BE2C (cell line): ENCODE measurements around the gene LMOD3. TPM values are rescaled to one million over a fixed set of nuclear protein-coding genes. Genes with fewer than 3 reads are reported as not detected.

ENCODE experiments used
- DNase-seq: peaks from one replicate; pipeline ENCODE4 v3.0.0-alpha.2; 2020
- H3K27me3 ChIP-seq: fragments of 250-450 bp; sonication (Bioruptor Pico); 2 replicates; pipeline ENCODE4 v1.5.1; 2020; ENCODE audit warnings: mild to moderate bottlenecking
- H3K36me3 ChIP-seq: fragments of 250-450 bp; sonication (Bioruptor Pico); 2 replicates; pipeline ENCODE4 v1.5.1; 2020; ENCODE audit warnings: mild to moderate bottlenecking
- H3K4me1 ChIP-seq: fragments of 250-450 bp; sonication (Bioruptor Pico); 2 replicates; pipeline ENCODE4 v1.5.1; 2020
- H3K4me3 ChIP-seq: 2 replicates; pipeline ENCODE4 v1.5.1; 2011; ENCODE audit warnings: low read depth, low read length
- H3K9me3 ChIP-seq: fragments of 250-450 bp; sonication (Bioruptor Pico); 2 replicates; pipeline ENCODE4 v1.5.1; 2020
- polyA plus RNA-seq: library from polyadenylated mRNA; unstranded; fragments of >200 nt; gene quantifications from one replicate; pipeline ENCODE4 v1.2.1, GENCODE V29; 2012; ENCODE audit warnings: low read depth, missing spikeins; ENCODE audit not compliant: insufficient read length, insufficient read depth
- TF ChIP-seq, protein P1 (sequence below): IDR thresholded peaks from 2 replicates; pipeline ENCODE4 v1.5.1; 2012; ENCODE audit warnings: mild to moderate bottlenecking, low read depth, low read length

Gene LMOD3
- polyA plus RNA-seq, result 0.32 TPM

DNA sequence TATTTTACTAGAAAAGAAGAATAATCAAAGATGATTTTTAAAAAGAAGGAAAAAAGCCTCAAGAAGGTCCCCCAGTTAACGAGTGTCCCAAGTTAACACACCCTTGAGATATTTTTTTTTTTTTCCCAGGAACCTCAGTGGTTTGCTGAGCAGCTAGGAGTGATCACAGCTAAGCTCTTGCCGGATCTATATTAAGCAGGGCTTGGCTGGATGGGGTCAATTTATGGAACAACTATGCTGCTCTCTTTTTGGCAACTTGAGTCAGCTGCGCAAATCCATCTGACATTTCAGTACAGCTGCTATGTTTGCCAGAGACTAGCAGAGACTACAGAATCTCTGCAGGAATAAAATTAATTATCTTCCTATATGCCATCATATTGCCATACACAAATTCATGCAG, at the start of gene LMOD3:
Gene LMOD3, minus strand, starts transcription at position 193 of the 400 bp plus-strand sequence. CDS start 209 bp downstream, outside the sequence.
- Histone ChIP-seq H3K36me3 (no peaks in the 10 kb centered on the region), H3K27me3 (no peaks in the 10 kb centered on the region), H3K9me3 (no peaks in the 10 kb centered on the region), H3K4me3 (no peak within 1 kb of the TSS), H3K4me1 (no peaks in the 10 kb centered on the region)
- DNase-seq, result no peak
- TF ChIP-seq, protein P1, sequence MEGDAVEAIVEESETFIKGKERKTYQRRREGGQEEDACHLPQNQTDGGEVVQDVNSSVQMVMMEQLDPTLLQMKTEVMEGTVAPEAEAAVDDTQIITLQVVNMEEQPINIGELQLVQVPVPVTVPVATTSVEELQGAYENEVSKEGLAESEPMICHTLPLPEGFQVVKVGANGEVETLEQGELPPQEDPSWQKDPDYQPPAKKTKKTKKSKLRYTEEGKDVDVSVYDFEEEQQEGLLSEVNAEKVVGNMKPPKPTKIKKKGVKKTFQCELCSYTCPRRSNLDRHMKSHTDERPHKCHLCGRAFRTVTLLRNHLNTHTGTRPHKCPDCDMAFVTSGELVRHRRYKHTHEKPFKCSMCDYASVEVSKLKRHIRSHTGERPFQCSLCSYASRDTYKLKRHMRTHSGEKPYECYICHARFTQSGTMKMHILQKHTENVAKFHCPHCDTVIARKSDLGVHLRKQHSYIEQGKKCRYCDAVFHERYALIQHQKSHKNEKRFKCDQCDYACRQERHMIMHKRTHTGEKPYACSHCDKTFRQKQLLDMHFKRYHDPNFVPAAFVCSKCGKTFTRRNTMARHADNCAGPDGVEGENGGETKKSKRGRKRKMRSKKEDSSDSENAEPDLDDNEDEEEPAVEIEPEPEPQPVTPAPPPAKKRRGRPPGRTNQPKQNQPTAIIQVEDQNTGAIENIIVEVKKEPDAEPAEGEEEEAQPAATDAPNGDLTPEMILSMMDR, result no peak

DNA sequence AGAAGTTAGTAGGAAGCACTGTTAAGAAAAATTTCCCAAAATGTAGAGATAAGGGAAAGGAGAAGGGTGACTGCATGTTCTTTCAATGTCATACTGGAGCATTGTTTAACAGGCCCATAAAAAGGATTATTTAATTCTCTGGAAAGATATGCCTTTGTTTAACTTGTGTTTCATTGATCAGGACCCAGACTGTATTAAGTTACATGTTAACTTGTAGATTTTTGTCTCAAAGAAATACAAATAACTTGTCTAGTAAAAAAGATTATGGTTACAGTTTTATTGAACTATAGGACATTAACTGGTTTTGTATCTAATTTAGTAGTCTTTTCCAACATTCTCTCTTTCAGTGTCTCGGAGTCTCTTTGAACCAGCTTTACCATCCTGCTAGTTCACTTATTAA, 49.7 kb upstream of the LMOD3 start:
- Histone ChIP-seq H3K4me1 (no peaks in the 10 kb centered on the region), H3K27me3 (no peaks in the 10 kb centered on the region), H3K9me3 (no peaks in the 10 kb centered on the region), H3K36me3 (peaks cover 10% of the 10 kb centered on the region), H3K4me3 (no peak overlapping the region)
- DNase-seq, result no peak
- TF ChIP-seq, protein P1, result no peak

DNA sequence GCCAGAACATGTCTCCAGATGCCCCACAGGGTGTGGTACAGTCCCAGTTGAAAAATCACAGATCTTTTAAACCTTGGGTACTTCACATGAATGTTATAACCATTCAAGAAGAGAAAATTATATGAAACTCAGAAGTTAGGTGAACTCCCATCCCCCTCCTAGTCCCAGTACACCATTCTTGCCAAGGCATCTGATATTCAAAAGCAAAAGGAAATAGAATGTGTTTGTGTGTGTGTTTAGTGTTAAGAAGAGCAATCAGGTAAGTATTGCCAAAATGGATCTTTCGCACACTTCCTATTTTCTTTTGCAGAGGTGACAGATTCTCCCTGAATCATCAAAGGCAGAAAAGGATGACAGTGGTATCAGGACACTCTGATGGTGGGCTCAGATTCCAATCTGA, 44.1 kb upstream of the LMOD3 start:
- TF ChIP-seq, protein P1, result no peak
- Histone ChIP-seq H3K27me3 (no peaks in the 10 kb centered on the region), H3K4me1 (no peaks in the 10 kb centered on the region), H3K4me3 (no peak overlapping the region), H3K36me3 (peaks cover 6% of the 10 kb centered on the region; the same call in 1 of the 2 replicates), H3K9me3 (no peaks in the 10 kb centered on the region)
- no peak for DNase-seq

DNA sequence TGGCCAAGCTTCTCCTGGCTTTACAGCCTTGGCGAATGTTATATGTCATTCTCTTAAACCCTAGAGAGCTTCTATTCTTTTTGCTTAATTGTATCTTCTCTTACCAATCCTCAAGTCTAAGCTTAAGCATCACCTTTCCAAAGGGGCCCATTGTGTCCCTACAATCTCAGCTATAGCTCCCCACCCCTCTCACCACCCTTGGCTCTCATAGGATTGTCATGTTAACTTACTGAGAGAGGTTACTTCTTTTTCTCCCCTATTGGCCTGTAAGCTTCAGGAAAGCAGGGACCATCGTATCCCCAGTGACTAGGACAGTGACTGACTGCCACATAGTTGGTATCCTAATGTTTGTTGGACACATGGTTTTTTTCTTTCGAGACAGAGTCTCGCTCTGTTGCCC, 43.3 kb upstream of the LMOD3 start:
- Histone ChIP-seq H3K4me1 (no peaks in the 10 kb centered on the region), H3K36me3 (no peaks in the 10 kb centered on the region; the same call in 1 of the 2 replicates), H3K9me3 (no peaks in the 10 kb centered on the region), H3K4me3 (no peak overlapping the region), H3K27me3 (no peaks in the 10 kb centered on the region)
- TF ChIP-seq, protein P1, result no peak
- no peak for DNase-seq

GRCh38 chr3:69164296-69164695, 41.9 kb upstream of the LMOD3 start:
- H3K4me1 ChIP-seq, result no peaks in the 10 kb centered on the region
- no peaks in the 10 kb centered on the region for H3K27me3 ChIP-seq
- no peaks in the 10 kb centered on the region for H3K36me3 ChIP-seq
- no peak overlapping the region for H3K4me3 ChIP-seq
- TF ChIP-seq, protein P1, result no peak
- H3K9me3 ChIP-seq, result no peaks in the 10 kb centered on the region
- DNase-seq, result no peak

DNA sequence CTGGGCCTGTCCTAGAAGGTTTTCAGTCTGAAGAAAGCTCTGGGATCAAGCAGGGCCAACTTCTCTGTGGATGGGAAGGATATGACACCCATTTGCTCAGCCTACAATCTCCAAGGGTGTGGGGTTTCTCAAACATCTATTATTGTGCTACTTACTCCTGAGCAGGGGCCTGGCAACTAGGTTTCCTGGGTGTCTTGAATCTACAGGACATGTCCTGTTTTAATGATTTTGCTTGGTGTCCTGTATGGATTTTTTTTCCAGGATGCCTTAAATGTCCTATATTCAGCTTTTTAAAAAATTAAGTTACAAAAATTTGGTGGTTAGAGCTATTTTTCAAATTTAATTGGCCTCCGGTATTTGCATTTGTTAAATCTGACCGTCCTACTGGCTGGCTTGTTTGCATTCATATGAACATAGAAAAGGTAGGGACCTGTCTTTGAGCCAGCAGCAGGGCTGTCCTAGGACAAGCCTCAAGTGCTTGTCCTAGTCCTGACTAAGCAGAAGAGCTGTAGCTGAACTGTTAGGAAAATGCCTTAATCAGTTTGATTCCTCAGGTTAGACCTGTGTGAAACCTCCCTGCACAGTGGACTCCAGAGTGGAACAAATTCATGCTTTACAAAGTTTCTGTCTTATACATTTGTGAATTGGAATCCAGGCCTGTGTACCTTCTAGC, 40.0 kb upstream of the LMOD3 start:
- DNase-seq, result no peak
- no peaks in the 10 kb centered on the region for H3K27me3 ChIP-seq
- no peaks in the 10 kb centered on the region for H3K4me1 ChIP-seq
- TF ChIP-seq, protein P1, result no peak
- H3K36me3 ChIP-seq, result no peaks in the 10 kb centered on the region
- no peaks in the 10 kb centered on the region for H3K9me3 ChIP-seq
- no peak overlapping the region for H3K4me3 ChIP-seq
